ENCODE results near the gene PTGDR.

- TF ChIP-seq CTCF (IDR thresholded peaks at IDR 0.05): no peak
- TF ChIP-seq POLR2A (IDR thresholded peaks at IDR 0.05): no peak
Observed at GRCh38 chr14:52235434-52235833, 32.1 kb upstream of the PTGDR start.

Data from breast epithelium (tissue), 3 donors.